Prostate gland (tissue), 1 donor: Measurements from ENCODE around the gene PLA2G4C.

Experiments used
- POLR2A ChIP-seq: fragments of 450-650 bp; IDR thresholded peaks from one replicate; pipeline ENCODE4 v1.6.1; 2016; ENCODE audit warnings: antibody characterized with exemption, mild to moderate bottlenecking
- POLR2AphosphoS5 ChIP-seq: sonication (generic); formaldehyde crosslinking; IDR thresholded peaks from one replicate; pipeline ENCODE4 v1.6.1; 2017; ENCODE audit warnings: antibody characterized with exemption

GRCh38 chr19:48133094-48133493 lies 22.5 kb upstream of the PLA2G4C start:
- no peak for TF ChIP-seq POLR2A
- TF ChIP-seq POLR2AphosphoS5 = no peak
